Ishikawa (cell line): ENCODE measurements around the gene ACACA.

Experiments used
- CEBPB ChIP-seq: IDR thresholded peaks from 2 replicates; pipeline ENCODE4 v1.6.1; 2012
- CREB1 ChIP-seq: IDR thresholded peaks from 2 replicates; pipeline ENCODE4 v1.6.1; 2012; ENCODE audit warnings: low read depth
- EGR1 ChIP-seq: IDR thresholded peaks from 2 replicates; pipeline ENCODE4 v1.6.1; 2012
- EP300 ChIP-seq: IDR thresholded peaks from 2 replicates; pipeline ENCODE4 v1.6.1; 2012; ENCODE audit warnings: borderline replicate concordance
- FOXM1 ChIP-seq: IDR thresholded peaks from 2 replicates; pipeline ENCODE4 v1.6.1; 2012; ENCODE audit warnings: low read depth, borderline replicate concordance
- MAX ChIP-seq: IDR thresholded peaks from 2 replicates; pipeline ENCODE4 v1.6.1; 2012
- NFIC ChIP-seq: IDR thresholded peaks from 2 replicates; pipeline ENCODE4 v1.6.1; 2012
- RAD21 ChIP-seq: IDR thresholded peaks from 2 replicates; pipeline ENCODE4 v1.6.1; 2012; ENCODE audit warnings: low read depth
- REST ChIP-seq: IDR thresholded peaks from 2 replicates; pipeline ENCODE4 v1.6.1; 2012; ENCODE audit warnings: low read depth, mild to moderate bottlenecking
- TAF1 ChIP-seq: IDR thresholded peaks from 2 replicates; pipeline ENCODE4 v1.6.1; 2012; ENCODE audit warnings: low read depth, mild to moderate bottlenecking
- TCF12 ChIP-seq: IDR thresholded peaks from 2 replicates; pipeline ENCODE4 v1.6.1; 2012; ENCODE audit warnings: low read depth
- TEAD4 ChIP-seq: IDR thresholded peaks from 2 replicates; pipeline ENCODE4 v1.6.1; 2012
- USF1 ChIP-seq: IDR thresholded peaks from 2 replicates; pipeline ENCODE4 v1.6.1; 2012
- YY1 ChIP-seq: IDR thresholded peaks from 2 replicates; pipeline ENCODE4 v1.6.1; 2012; ENCODE audit warnings: low read depth
- ZBTB7A ChIP-seq: IDR thresholded peaks from 2 replicates; pipeline ENCODE4 v1.6.1; 2012; ENCODE audit warnings: low read depth

The ACACA gene

GRCh38 chr17:37359682-37360188 is 46.9 kb downstream of the ACACA start:
- TF ChIP-seq EGR1 (no peak), EP300 (no peak), NFIC (peak; percentile 54; the same call in 1 of the 2 replicates), TAF1 (0 out of 2 replicates have a peak, but pooled peaks have one; percentile 8)

- peak; percentile 80 for TF ChIP-seq MAX
- no peak for TF ChIP-seq RAD21
- TF ChIP-seq YY1, result peak; percentile 62
- 0 out of 2 replicates have a peak, but pooled peaks have one; percentile 8 for TF ChIP-seq ZBTB7A
- peak; percentile 37; the same call in 1 of the 2 replicates for TF ChIP-seq TCF12
- peak; percentile 71 for TF ChIP-seq TAF1
Measured at GRCh38 chr17:37358830-37359681, 47.6 kb downstream of the ACACA start.

- no peak for TF ChIP-seq EGR1
- no peak for TF ChIP-seq YY1
- TF ChIP-seq TCF12, result no peak
- TF ChIP-seq RAD21, result no peak
- no peak for TF ChIP-seq REST
- no peak; the same call in 1 of the 2 replicates for TF ChIP-seq MAX
- no peak for TF ChIP-seq TAF1
- no peak for TF ChIP-seq FOXM1
- no peak for TF ChIP-seq CEBPB
- TF ChIP-seq ZBTB7A, result 0 out of 2 replicates have a peak, but pooled peaks have one; percentile 45
- TF ChIP-seq CREB1, result no peak
- no peak for TF ChIP-seq TEAD4
- TF ChIP-seq USF1, result peak; percentile 61
- TF ChIP-seq NFIC, result no peak
- no peak for TF ChIP-seq EP300
Measured at GRCh38 chr17:37358098-37358829, 48.4 kb downstream of the ACACA start.

GRCh38 chr17:37356796-37357569 is 49.7 kb downstream of the ACACA start:
- peak; percentile 40 for TF ChIP-seq USF1

- TF ChIP-seq TAF1, result no peak
- no peak for TF ChIP-seq MAX
- TF ChIP-seq ZBTB7A, result no peak
Measured at GRCh38 chr17:37344519-37344918, 62.1 kb downstream of the ACACA start.

GRCh38 chr17:37342589-37342988 is 64.0 kb downstream of the ACACA start:
- no peak for TF ChIP-seq YY1
- no peak for TF ChIP-seq TAF1
- TF ChIP-seq REST, result no peak
- TF ChIP-seq EGR1, result no peak
- TF ChIP-seq ZBTB7A, result no peak
- no peak for TF ChIP-seq RAD21
- TF ChIP-seq FOXM1, result no peak
